Measurements from ENCODE around the gene POPDC2. TPM values are rescaled to one million over a fixed set of nuclear protein-coding genes. Genes with fewer than 3 reads are reported as not detected.

POPDC2 gene
- total and polyA plus RNA-seq, 2 donors (not counting 1 experiment from before 2014, with no cell fraction given), result 8.0 to 9.5 TPM

DNA sequence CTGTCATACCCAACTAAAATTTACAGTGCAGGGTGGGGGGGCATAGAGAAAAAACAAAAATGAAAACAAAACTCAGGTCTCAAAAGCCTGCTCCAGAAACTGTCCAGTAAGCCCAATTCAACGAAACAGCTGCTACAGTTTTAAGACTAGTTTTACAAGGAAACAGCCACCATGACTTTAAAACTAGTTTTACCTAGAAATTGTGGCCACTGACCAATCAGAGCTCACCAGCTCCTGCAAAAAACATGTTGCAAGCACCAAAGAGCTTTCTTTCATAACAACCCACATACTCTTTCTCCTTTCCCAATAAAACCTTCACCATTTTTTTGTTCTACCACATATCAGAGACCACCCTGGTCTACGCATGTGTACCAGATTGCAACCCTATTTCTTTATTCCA is 35.1 kb upstream of the POPDC2 start:
- no peak overlapping the region for H2AFZ ChIP-seq (ENCODE audit: insufficient read depth, low read depth, low read length, poor library complexity, severe bottlenecking)
- no peaks in the 10 kb centered on the region for H3K27me3 ChIP-seq (replicated peaks in 1 of 4; ENCODE audit: control extremely low read depth in 1 of 4, control insufficient read depth in 3 of 4, insufficient read depth in 4 of 4, low read length in 3 of 4)
- no peak overlapping the region for H3K4me3 ChIP-seq (ENCODE audit: control extremely low read depth in 1 of 5, extremely low read depth in 1 of 5, insufficient read depth in 1 of 5, low read depth in 2 of 5, low read length in 4 of 5)
- WGBS (ENCODE audit: insufficient coverage), result 100% methylated on average over 1 of the region's 2 CpGs
- peaks cover 23% of the 10 kb centered on the region for H3K4me1 Mint-ChIP-seq
- CTCF ChIA-PET, result interaction anchor here (0.7 to 2.0 kb wide), 5 partner anchors 11 to 813 kb away, joined by 3 to 8 read pairs (median 4); partner anchors contain the start of gene B4GALT4
- ATAC-seq (ENCODE audit: low read depth), result no peak
- POLR2A ChIA-PET, result no interaction called here
- H3K9me3 ChIP-seq (ENCODE audit: control extremely low read depth in 1 of 3, control insufficient read depth in 2 of 3, insufficient read depth in 1 of 3, low read length in 2 of 3), result no peaks in the 10 kb centered on the region
- TF ChIP-seq EZH2 (IDR thresholded peaks at IDR 0.05; ENCODE audit: borderline replicate concordance, insufficient read depth, low read depth, low read length, poor library complexity, severe bottlenecking), result no peak
- TF ChIP-seq, protein P1, sequence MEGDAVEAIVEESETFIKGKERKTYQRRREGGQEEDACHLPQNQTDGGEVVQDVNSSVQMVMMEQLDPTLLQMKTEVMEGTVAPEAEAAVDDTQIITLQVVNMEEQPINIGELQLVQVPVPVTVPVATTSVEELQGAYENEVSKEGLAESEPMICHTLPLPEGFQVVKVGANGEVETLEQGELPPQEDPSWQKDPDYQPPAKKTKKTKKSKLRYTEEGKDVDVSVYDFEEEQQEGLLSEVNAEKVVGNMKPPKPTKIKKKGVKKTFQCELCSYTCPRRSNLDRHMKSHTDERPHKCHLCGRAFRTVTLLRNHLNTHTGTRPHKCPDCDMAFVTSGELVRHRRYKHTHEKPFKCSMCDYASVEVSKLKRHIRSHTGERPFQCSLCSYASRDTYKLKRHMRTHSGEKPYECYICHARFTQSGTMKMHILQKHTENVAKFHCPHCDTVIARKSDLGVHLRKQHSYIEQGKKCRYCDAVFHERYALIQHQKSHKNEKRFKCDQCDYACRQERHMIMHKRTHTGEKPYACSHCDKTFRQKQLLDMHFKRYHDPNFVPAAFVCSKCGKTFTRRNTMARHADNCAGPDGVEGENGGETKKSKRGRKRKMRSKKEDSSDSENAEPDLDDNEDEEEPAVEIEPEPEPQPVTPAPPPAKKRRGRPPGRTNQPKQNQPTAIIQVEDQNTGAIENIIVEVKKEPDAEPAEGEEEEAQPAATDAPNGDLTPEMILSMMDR (IDR thresholded peaks at IDR 0.05), result no peak
- H3K27ac Mint-ChIP-seq, result no peak overlapping the region
- no peak overlapping the region for H3K27ac ChIP-seq (ENCODE audit: low read length in 2 of 2)
- H3K9ac ChIP-seq (ENCODE audit: low read length), result no peak overlapping the region
- no peak overlapping the region for H3K4me3 Mint-ChIP-seq
- no peaks in the 10 kb centered on the region for H4K20me1 ChIP-seq (ENCODE audit: control insufficient read depth, insufficient read depth, low read length, poor library complexity, severe bottlenecking)
- DNase-seq, result no peak
- no peak overlapping the region for H3K4me2 ChIP-seq (replicated peaks; ENCODE audit: low read depth, low read length, poor library complexity, severe bottlenecking)
- intact Hi-C loops (cut with micrococcal nuclease), result no loop called here
- peaks cover 4 to 5% of the 10 kb centered on the region in 2 donors for H3K4me1 ChIP-seq (ENCODE audit: control insufficient read depth in 2 of 2, insufficient read depth in 2 of 2, low read length in 2 of 2)
- no peaks in the 10 kb centered on the region for H3K9me3 Mint-ChIP-seq (ENCODE audit: insufficient read depth)
- no peaks in the 10 kb centered on the region for H3K27me3 Mint-ChIP-seq
- no peaks in the 10 kb centered on the region for H3K79me2 ChIP-seq (ENCODE audit: control insufficient read depth, insufficient read depth, low read length)
- no peaks in the 10 kb centered on the region for H3K36me3 ChIP-seq (replicated peaks in 1 of 2; ENCODE audit: control extremely low read depth in 1 of 2, control insufficient read depth in 1 of 2, extremely low read depth in 1 of 2, insufficient read depth in 2 of 2, low read length in 1 of 2)

DNA sequence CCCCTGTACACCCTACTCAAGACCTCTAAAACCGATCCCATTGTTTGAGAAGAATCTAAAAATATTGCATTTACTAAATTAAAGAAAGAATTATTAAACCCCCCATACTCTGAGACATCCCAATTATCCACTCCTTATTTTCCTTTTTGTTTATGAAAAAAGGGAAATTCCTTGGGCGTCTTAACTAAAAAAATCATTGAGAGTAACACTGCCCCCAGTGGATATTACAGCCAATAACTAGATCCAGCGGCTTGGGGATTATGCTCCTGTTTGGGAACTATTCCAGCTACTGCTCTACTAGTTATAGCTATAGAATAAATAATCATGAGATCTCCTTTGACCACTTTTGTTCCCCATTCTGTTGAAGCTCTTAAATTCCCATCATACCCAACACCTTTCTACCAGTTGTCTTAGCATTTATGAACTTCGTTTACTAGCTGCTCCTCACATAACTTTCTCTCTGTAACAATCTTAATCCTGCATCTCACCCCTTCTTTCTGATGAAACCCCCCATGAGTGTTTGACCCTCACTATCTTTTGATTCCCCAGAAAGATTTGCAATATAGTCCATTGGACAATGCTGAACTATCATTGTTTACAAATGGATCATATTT is 29.8 kb upstream of the POPDC2 start:
- WGBS (ENCODE audit: insufficient coverage), result 89% methylated on average over 1 of the region's 4 CpGs
- no peaks in the 10 kb centered on the region for H3K4me1 ChIP-seq (ENCODE audit: control insufficient read depth in 2 of 2, insufficient read depth in 2 of 2, low read length in 2 of 2)

More for the DNA sequence above, 29.8 kb upstream of the POPDC2 start:
- Histone ChIP-seq H3K4me2 (replicated peaks; ENCODE audit: low read depth, low read length, poor library complexity, severe bottlenecking) (no peak overlapping the region), H2AFZ (ENCODE audit: insufficient read depth, low read depth, low read length, poor library complexity, severe bottlenecking) (no peak overlapping the region), H3K9ac (ENCODE audit: low read length) (no peak overlapping the region), H3K27me3 (replicated peaks in 1 of 4; ENCODE audit: control extremely low read depth in 1 of 4, control insufficient read depth in 3 of 4, insufficient read depth in 4 of 4, low read length in 3 of 4) (no peaks in the 10 kb centered on the region), H3K36me3 (replicated peaks in 1 of 2; ENCODE audit: control extremely low read depth in 1 of 2, control insufficient read depth in 1 of 2, extremely low read depth in 1 of 2, insufficient read depth in 2 of 2, low read length in 1 of 2) (no peaks in the 10 kb centered on the region), H3K27ac (ENCODE audit: low read length in 2 of 2) (no peak overlapping the region), H3K9me3 (ENCODE audit: control extremely low read depth in 1 of 3, control insufficient read depth in 2 of 3, insufficient read depth in 1 of 3, low read length in 2 of 3) (peaks cover 0 to 7% (median 0%) of the 10 kb centered on the region in 3 donors), H3K79me2 (ENCODE audit: control insufficient read depth, insufficient read depth, low read length) (no peaks in the 10 kb centered on the region), H4K20me1 (ENCODE audit: control insufficient read depth, insufficient read depth, low read length, poor library complexity, severe bottlenecking) (no peaks in the 10 kb centered on the region), H3K4me3 (ENCODE audit: control extremely low read depth in 1 of 5, extremely low read depth in 1 of 5, insufficient read depth in 1 of 5, low read depth in 2 of 5, low read length in 4 of 5) (no peak overlapping the region)
- H3K27me3 Mint-ChIP-seq, result no peaks in the 10 kb centered on the region
- no peak for TF ChIP-seq EZH2 (IDR thresholded peaks at IDR 0.05; ENCODE audit: borderline replicate concordance, insufficient read depth, low read depth, low read length, poor library complexity, severe bottlenecking)
- TF ChIP-seq, protein P1 (IDR thresholded peaks at IDR 0.05), result peak; percentile 71
- intact Hi-C loops (cut with micrococcal nuclease), result no loop called here
- no peaks in the 10 kb centered on the region for H3K4me1 Mint-ChIP-seq
- no peaks in the 10 kb centered on the region for H3K9me3 Mint-ChIP-seq (ENCODE audit: insufficient read depth)
- ChIA-PET CTCF (interaction anchor here (0.9 to 2.5 kb wide), 4 partner anchors 9 to 315 kb away, joined by 3 to 10 read pairs (median 8); no protein-coding TSS in a partner anchor), POLR2A (interaction anchor here (0.6 kb wide), 1 partner anchor 37 kb away, joined by 3 read pairs; no protein-coding TSS in a partner anchor)
- ATAC-seq (ENCODE audit: low read depth) (no peak), DNase-seq (no peak)
- H3K4me3 Mint-ChIP-seq, result no peak overlapping the region
- no peak overlapping the region for H3K27ac Mint-ChIP-seq
